Gastroesophageal sphincter (tissue), 4 donors: ENCODE measurements around the gene DMGDH. TPM values are rescaled to one million over a fixed set of nuclear protein-coding genes. Genes with fewer than 3 reads are reported as not detected.

Source experiments
- ATAC-seq: fragments of 150-250 bp; one replicate; pipeline ENCODE4 v1.9.1; 2016; ENCODE audit warnings: mild to moderate bottlenecking, moderate library complexity
- H3K27ac ChIP-seq, 4 donors: fragments of 200-600 bp; sonication (generic) in 3 of 4; 1 replicate in 3 of 4; 2 replicates in 1 of 4; pipeline ENCODE4 v1.5.1; 2016 to 2019
- H3K27me3 ChIP-seq: fragments of 200-600 bp; sonication (generic); one replicate; pipeline ENCODE4 v1.5.1; 2019
- H3K36me3 ChIP-seq, 2 donors: fragments of 200-600 bp; sonication (generic); one replicate each; pipeline ENCODE4 v1.5.1; 2019; ENCODE audit warnings: control low read depth in 1 of 2
- H3K4me1 ChIP-seq, 3 donors: fragments of 200-600 bp; sonication (generic); 1 replicate in 2 of 3; 2 replicates in 1 of 3; pipeline ENCODE4 v1.5.1; 2016 to 2019; ENCODE audit warnings: control low read depth in 2 of 3
- H3K4me3 ChIP-seq, 2 donors: fragments of 200-600 bp; sonication (generic); one replicate each; pipeline ENCODE4 v1.5.1; 2019; ENCODE audit warnings: mild to moderate bottlenecking in 1 of 2, moderate library complexity in 1 of 2
- H3K9me3 ChIP-seq, 3 donors: fragments of 200-600 bp; sonication (generic); one replicate each; pipeline ENCODE4 v1.5.1; 2017 to 2019; ENCODE audit warnings: control low read depth in 2 of 3
- EP300 ChIP-seq: sonication (generic); formaldehyde crosslinking; IDR thresholded peaks from one replicate; pipeline ENCODE4 v1.6.1; 2017; ENCODE audit warnings: antibody characterized with exemption, mild to moderate bottlenecking
- POLR2A ChIP-seq, 2 donors: fragments of 450-650 bp; IDR thresholded peaks; one replicate each; pipeline ENCODE4 v1.6.1; 2017; ENCODE audit warnings: antibody characterized with exemption in 2 of 2, mild to moderate bottlenecking in 2 of 2, moderate library complexity in 1 of 2
- POLR2AphosphoS5 ChIP-seq: sonication (generic); formaldehyde crosslinking; IDR thresholded peaks from one replicate; pipeline ENCODE4 v1.6.1; 2017; ENCODE audit warnings: antibody characterized with exemption
- WGBS, 2 donors: methylation state at CpG; one replicate each; pipeline ENCODE4 v1.1.5; 2018; ENCODE audit warnings: low coverage in 1 of 2; 5-methylcytosine and 5-hydroxymethylcytosine counted together
- total RNA-seq, 4 donors: library from RNA; depleted of rRNA; stranded (reverse); fragments of >200 nt; gene quantifications; one replicate each; pipeline ENCODE4 v1.1.0, GENCODE V29; 2016
- TF ChIP-seq, protein P1 (sequence below), 4 experiments: fragments of 200-600 bp in 2 of 4; fragments of 450-650 bp in 2 of 4; sonication (generic) in 1 of 4; IDR thresholded peaks; one replicate each; pipeline ENCODE4 v1.5.1; 2017 to 2019; ENCODE audit warnings: antibody characterized with exemption in 4 of 4, mild to moderate bottlenecking in 2 of 4, moderate library complexity in 2 of 4

The DMGDH gene
- total RNA-seq, 4 donors from 2014 or later = 4.7 to 7.3 (median 6.0) TPM

DNA sequence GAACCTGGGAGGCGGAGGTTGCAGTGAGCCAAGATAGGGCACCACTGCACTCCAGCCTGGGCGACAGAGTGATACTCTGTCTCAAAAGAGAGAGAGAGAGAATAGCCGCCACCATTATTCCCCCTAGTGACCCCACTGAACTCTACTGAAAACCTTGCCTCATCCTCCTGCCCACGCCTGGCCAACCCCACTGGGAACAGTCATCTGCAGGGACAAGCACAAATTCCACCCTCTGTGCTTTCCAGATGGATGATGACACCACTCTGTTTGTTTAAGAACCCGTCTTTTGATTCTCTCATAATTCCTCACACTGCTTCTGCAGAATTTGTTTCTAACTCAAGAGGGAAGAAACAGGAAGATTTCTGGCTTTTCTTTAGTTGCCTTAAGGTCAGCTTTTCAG is 12.3 kb upstream of the DMGDH start:
- 80 to 93% methylated on average over 2 to 5 of the region's 5 CpGs for WGBS, 2 donors
- no peak for TF ChIP-seq EP300
- no peak for TF ChIP-seq POLR2A (IDR thresholded peaks at IDR 0.05)
- no peak for TF ChIP-seq POLR2AphosphoS5
- no peak overlapping the region for H3K27ac ChIP-seq
- H3K4me1 ChIP-seq = peaks cover 0 to 22% (median 3%) of the 10 kb centered on the region in 3 donors
- no peak overlapping the region for H3K4me3 ChIP-seq
- H3K27me3 ChIP-seq = no peaks in the 10 kb centered on the region
- no peaks in the 10 kb centered on the region for H3K9me3 ChIP-seq
- H3K36me3 ChIP-seq = peaks cover 0 to 26% of the 10 kb centered on the region in 2 donors
- no peak for ATAC-seq

DNA sequence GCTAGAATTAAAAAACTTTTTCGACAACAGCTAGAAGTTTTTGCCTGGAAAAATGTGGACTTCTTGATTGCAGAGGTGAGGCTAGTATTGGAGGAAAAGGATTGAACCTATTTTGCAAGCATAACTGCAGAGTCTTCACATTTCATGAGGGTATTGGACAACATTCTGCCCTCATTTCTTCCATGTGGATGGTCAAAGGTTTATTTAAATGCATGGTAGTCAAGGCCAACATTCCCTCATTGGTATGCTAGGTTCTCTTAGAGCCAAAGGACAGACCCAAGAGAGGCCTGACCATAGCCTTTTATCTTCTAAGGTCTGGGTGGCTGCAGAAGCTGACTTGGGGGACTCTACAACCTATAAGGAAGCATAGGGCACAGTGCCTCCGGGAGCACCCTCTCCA is 11.3 kb upstream of the DMGDH start:
- Histone ChIP-seq H3K4me3 (no peak overlapping the region), H3K27ac (no peak overlapping the region), H3K9me3 (no peaks in the 10 kb centered on the region), H3K4me1 (peaks cover 0 to 32% (median 6%) of the 10 kb centered on the region in 3 donors), H3K27me3 (no peaks in the 10 kb centered on the region), H3K36me3 (peaks cover 0 to 22% of the 10 kb centered on the region in 2 donors)
- TF ChIP-seq POLR2A (IDR thresholded peaks at IDR 0.05) (no peak), EP300 (no peak), POLR2AphosphoS5 (no peak)
- TF ChIP-seq, protein P1, sequence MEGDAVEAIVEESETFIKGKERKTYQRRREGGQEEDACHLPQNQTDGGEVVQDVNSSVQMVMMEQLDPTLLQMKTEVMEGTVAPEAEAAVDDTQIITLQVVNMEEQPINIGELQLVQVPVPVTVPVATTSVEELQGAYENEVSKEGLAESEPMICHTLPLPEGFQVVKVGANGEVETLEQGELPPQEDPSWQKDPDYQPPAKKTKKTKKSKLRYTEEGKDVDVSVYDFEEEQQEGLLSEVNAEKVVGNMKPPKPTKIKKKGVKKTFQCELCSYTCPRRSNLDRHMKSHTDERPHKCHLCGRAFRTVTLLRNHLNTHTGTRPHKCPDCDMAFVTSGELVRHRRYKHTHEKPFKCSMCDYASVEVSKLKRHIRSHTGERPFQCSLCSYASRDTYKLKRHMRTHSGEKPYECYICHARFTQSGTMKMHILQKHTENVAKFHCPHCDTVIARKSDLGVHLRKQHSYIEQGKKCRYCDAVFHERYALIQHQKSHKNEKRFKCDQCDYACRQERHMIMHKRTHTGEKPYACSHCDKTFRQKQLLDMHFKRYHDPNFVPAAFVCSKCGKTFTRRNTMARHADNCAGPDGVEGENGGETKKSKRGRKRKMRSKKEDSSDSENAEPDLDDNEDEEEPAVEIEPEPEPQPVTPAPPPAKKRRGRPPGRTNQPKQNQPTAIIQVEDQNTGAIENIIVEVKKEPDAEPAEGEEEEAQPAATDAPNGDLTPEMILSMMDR (IDR thresholded peaks at IDR 0.05) = no peak
- 80 to 96% methylated on average over 2 of the region's 2 CpGs for WGBS, 2 donors
- no peak for ATAC-seq

DNA sequence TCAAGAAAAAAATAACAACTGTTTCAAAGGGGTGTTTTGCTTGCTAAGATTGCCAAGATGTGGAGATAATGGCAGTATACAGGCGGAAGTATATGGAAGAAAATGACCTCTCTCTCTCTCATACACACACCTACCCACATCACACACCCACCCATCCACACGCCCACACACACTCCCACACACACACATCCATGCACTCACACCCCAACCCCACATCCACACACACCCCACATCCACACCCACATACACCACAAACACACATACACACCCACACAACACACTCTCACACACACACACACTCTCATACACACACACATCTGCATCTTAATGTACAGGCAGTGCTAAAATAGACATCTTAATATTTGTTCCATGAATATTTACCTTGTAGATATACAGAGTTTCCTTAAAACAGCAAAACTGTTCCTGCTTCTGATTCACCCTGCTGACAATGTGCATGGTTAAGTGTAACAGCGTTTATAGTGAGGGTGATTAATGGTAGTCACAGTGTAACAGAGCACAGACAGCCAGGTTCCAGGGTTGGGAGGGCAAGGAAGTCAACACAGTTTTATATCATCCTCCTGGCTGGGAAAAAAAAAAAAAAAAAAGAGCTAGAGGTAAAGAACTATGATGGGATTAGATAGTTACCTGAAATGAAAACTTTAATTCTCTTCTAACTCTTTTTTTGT is 8.3 kb upstream of the DMGDH start:
- peaks cover 0 to 13% of the 10 kb centered on the region in 2 donors for H3K36me3 ChIP-seq
- TF ChIP-seq, protein P1 (IDR thresholded peaks at IDR 0.05) = no peak
- TF ChIP-seq EP300 (no peak), POLR2AphosphoS5 (no peak), POLR2A (IDR thresholded peaks at IDR 0.05) (no peak)
- 46 to 75% methylated on average over 3 of the region's 3 CpGs for WGBS, 2 donors
- H3K9me3 ChIP-seq = peaks cover 0 to 10% (median 0%) of the 10 kb centered on the region in 3 donors
- H3K27me3 ChIP-seq = no peaks in the 10 kb centered on the region
- no peak overlapping the region for H3K4me3 ChIP-seq
- peak overlapping the region in 3 of 4 donors; percentile 70 to 77 (median 75) for H3K27ac ChIP-seq
- ATAC-seq = no peak
- H3K4me1 ChIP-seq = peaks cover 0 to 39% (median 6%) of the 10 kb centered on the region in 3 donors

DNA sequence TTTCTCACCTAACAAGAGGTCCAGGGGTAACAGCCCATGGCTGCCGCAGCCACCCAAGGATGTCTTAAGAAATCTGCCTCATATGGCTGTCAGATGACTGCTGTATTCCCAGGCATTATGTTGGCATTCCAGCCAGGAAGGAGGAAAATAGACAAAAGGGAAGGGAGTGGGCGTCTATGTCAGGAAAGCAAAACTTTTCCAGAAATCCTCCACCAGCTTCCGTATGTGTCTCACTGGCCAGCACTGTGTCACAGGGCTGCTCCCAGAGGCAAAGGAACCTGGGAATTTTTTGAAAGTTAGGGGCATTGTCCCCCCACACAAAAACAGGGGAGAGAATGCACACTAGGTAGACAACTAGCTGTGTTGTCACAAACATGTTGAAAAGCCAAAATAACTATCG is 7.3 kb upstream of the DMGDH start:
- WGBS, 2 donors = 33 to 53% methylated on average over 4 of the region's 4 CpGs
- Histone ChIP-seq H3K9me3 (peaks cover 0 to 10% (median 0%) of the 10 kb centered on the region in 3 donors), H3K27ac (peak overlapping the region; percentile 9 to 77 (median 75)), H3K36me3 (peaks cover 0 to 13% of the 10 kb centered on the region in 2 donors), H3K4me3 (no peak overlapping the region), H3K27me3 (no peaks in the 10 kb centered on the region), H3K4me1 (peaks cover 0 to 39% (median 6%) of the 10 kb centered on the region in 3 donors)
- no peak for ATAC-seq
- TF ChIP-seq POLR2A (IDR thresholded peaks at IDR 0.05) = no peak
- no peak for TF ChIP-seq POLR2AphosphoS5

DNA sequence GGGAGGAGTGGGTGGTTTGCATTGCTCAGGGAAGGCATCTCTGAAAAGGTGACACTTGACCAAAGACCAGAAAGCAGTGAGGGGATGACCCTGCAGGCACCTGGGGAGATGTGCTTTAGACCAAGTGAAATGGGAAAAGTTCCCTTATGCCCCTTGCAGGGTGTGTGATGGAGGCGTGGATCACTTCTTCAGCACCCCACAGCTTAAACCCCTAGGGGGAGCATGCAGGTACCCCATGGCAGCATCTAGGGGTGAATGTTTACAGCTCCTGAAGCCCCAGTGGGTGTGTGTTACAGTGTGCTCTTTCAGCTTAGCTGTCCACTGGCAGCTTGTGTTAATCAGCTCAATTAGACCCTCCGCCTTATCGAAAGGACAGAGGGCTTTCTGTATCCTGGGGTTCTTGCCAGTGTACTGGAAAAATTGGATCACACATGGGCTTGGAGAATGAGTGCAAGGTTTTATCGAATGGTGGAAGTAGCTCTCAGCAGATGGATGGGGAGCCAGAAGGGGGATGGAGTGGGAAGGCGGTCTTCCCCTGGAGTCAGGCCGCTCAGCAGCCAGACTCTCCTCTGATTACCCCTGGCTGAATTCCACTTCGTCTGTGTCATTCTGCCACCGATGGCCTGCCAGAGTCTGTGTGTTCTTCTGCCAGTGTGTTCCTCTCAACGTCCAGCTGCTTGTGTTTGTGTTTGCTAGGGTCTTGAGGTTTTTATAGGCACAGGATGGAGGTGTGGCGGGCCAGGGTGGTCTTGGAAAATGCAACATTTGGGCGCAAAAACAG is 6.4 kb upstream of the DMGDH start:
- Histone ChIP-seq H3K27me3 (no peaks in the 10 kb centered on the region), H3K36me3 (peaks cover 0 to 8% of the 10 kb centered on the region in 2 donors), H3K4me3 (no peak overlapping the region), H3K27ac (peak overlapping the region in 3 of 4 donors; percentile 75 to 77 (median 75)), H3K9me3 (peaks cover 0 to 10% (median 0%) of the 10 kb centered on the region in 3 donors), H3K4me1 (peaks cover 0 to 40% (median 6%) of the 10 kb centered on the region in 3 donors)
- TF ChIP-seq POLR2AphosphoS5 (no peak), POLR2A (IDR thresholded peaks at IDR 0.05) (no peak), EP300 (no peak)
- TF ChIP-seq, protein P1 (IDR thresholded peaks at IDR 0.05) = no peak
- no peak for ATAC-seq
- 59 to 100% methylated on average over 3 to 5 of the region's 11 CpGs for WGBS, 2 donors
